NCI-H2171 treated with DMSO at 0.1 percent for 48 hours (cell line): ENCODE measurements around the gene GSE1.

ENCODE experiments used
- DNase-seq: peaks from one replicate; lab custom pipeline; 2025; lab: John Stamatoyannopoulos, UW

Gene GSE1

GRCh38 chr16:85612801-85613603, at the start of gene GSE1:
Gene GSE1, plus strand, starts transcription at chr16:85613322. Its CDS starts 70 bp downstream, at chr16:85613392.
- DNase-seq, result peak; percentile 93

GRCh38 chr16:85563515-85564276, 49.4 kb upstream of the GSE1 start:
- no peak for DNase-seq

- no peak for DNase-seq
Observed at GRCh38 chr16:85564277-85565051, 48.7 kb upstream of the GSE1 start.

GRCh38 chr16:85565340-85565739, 47.8 kb upstream of the GSE1 start:
- no peak for DNase-seq

- no peak for DNase-seq
Observed at GRCh38 chr16:85565801-85566526, 47.2 kb upstream of the GSE1 start.

GRCh38 chr16:85566561-85567100, 46.5 kb upstream of the GSE1 start:
- DNase-seq, result no peak

GRCh38 chr16:85567101-85567866, 45.8 kb upstream of the GSE1 start:
- DNase-seq, result peak; percentile 13

GRCh38 chr16:85567935-85568334, 45.2 kb upstream of the GSE1 start:
- DNase-seq, result no peak

- DNase-seq, result no peak
Observed at GRCh38 chr16:85568519-85568918, 44.6 kb upstream of the GSE1 start.

GRCh38 chr16:85569039-85569614, 44.0 kb upstream of the GSE1 start:
- no peak for DNase-seq

- peak; percentile 55 for DNase-seq
Observed at GRCh38 chr16:85569615-85570212, 43.4 kb upstream of the GSE1 start.

GRCh38 chr16:85570213-85570734, 42.8 kb upstream of the GSE1 start:
- DNase-seq, result no peak

- DNase-seq, result no peak
Observed at GRCh38 chr16:85570735-85571562, 42.2 kb upstream of the GSE1 start.

- no peak for DNase-seq
Observed at GRCh38 chr16:85571563-85571812, 41.6 kb upstream of the GSE1 start.

GRCh38 chr16:85571813-85572619, 41.1 kb upstream of the GSE1 start:
- DNase-seq, result no peak

GRCh38 chr16:85573045-85573695, 40.0 kb upstream of the GSE1 start:
- DNase-seq, result no peak
